Germinal center (tissue), 1 donor: ENCODE results near the gene LAMB1.

Experiments
- DNase-seq: peaks from one replicate; pipeline ENCODE4 v3.0.0; 2012; ENCODE audit warnings: mixed read lengths, low spot score

Gene LAMB1

GRCh38 chr7:107998660-107999480, 4.1 kb downstream of the LAMB1 start:
- DNase-seq, result no peak

GRCh38 chr7:107998150-107998549, 4.8 kb downstream of the LAMB1 start:
- DNase-seq, result no peak

- no peak for DNase-seq
Measured at GRCh38 chr7:107996072-107996882, 6.7 kb downstream of the LAMB1 start.

DNA sequence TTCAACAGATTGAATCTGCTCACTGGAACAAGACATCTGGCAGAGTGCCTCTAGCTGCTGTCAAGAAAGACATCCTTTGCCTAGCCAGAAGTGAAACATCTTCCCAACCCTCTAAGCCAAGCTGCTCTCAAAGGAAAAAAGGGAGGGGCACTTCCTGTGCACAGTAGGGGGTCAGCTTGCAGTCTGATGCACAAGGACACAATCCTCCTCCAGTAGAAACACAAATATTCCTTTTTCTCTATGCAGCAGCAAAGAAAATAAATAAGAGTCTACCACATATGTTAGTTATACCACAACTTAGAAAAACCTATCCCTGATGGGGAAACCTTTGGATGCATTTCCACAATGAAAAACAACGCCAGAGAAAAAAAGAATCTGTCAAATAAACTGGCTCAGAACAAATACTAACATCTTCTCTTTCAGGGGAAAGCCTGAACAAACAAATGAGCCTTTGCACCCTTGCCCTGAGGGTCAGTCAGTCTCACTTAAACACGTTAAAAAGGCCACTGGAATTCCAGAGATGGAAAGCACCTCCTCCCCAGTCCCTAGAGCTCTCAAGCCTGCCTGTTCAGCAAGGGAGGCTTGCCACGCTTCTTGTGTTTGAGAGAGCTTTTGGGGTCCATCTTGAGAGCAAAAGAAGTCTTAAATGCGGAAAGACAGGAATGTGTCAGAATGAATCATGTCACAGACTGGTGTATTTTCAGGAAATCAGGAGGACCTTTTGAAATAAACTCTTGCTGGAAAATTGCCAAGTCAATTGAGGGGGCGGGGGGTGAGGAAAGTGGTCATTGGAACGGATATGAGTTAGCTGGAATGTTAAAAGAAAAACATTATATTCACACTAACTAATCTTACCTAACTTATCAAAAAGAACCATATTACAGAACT, 7.5 kb downstream of the LAMB1 start:
- DNase-seq, result no peak

GRCh38 chr7:107994421-107995030, 8.4 kb downstream of the LAMB1 start:
- DNase-seq, result no peak

GRCh38 chr7:107993891-107994291, 9.1 kb downstream of the LAMB1 start:
- no peak for DNase-seq

GRCh38 chr7:107989618-107990373, 13.2 kb downstream of the LAMB1 start:
- no peak for DNase-seq

DNA sequence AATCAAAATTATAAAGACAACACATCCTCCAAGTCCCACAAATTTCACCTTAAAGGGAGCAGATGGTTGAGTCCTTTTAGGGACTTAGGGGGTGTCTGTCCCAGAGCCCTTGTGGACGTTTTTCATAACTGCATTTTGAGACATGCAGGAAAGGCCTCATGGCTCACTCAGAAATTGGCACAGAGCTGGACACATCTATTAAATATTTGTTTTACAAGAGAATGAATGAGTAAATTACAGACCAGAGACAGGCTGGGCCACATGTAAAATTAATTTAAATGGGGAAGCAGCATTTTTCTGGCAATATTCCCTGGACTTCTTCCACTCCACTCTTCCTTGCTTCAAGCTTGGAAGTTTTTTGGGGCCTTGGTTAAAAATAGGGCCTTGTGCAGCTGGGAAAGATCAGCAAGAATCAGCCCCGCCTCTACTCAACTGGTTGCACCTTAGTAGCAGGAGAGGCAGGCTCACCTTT, 20.0 kb downstream of the LAMB1 start:
- no peak for DNase-seq

DNA sequence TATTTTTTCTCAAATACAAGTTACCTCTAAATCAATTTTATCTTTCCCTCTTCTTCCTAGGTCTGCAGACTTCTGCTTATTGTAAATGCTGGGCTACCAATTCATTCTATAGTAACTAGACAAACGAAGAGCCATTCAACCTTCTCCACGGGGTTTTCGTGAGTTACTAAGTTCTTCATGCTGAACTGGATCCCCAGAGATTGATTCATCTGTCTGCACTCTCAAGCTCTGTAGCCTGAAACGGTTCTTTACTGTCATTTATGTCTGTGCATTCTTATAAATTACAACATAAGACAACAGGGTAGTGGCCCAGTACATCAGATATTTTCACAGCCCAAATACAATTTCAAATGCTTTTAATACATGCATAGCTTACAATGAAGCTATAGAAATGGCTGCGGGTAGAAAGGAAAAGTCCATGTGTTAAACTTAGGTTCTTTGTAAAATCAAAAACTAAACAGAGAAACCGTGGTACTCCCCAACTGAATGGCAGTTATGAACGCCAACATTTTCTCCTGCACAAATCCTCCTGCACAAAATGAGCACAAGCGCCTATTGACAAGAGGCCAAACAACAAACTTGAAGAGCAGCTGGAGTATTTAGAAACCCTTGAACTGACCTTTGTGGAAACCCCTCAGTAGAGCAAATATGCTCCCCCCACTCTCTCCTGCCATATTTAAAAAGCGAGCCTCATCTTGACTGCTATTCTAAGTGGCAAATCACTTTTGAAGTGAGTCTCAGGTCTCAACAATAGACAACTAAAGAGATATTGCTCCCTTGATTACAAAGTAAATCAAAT, 20.7 kb downstream of the LAMB1 start:
- DNase-seq, result no peak

- DNase-seq, result no peak
Measured at GRCh38 chr7:107981466-107981865, 21.5 kb downstream of the LAMB1 start.

DNA sequence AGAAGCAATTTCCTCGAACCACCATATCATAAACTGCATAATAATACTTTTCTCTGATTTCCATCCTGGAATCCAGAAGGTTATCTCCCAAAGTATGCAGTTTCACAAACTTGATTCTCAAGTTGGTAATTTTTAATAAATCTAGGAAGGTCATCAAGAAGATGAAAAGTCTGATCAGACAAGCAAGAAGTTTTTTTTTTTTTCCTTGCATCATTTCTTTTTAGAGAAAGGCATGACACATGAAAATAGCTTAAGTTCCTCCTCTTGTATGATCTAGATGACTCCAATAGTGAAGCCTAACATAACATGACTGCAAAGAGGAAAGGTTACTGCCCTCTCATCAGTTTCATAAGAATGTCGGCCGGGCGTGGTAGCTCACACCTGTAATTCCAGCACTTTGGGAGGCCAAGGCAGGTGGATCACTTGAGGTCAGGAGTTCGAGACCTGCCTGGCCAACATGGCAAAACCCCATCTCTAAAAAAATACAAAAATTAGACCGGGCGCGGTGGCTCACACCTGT, 22.2 kb downstream of the LAMB1 start:
- no peak for DNase-seq

- DNase-seq, result no peak
Measured at GRCh38 chr7:107980171-107980570, 22.8 kb downstream of the LAMB1 start.

DNA sequence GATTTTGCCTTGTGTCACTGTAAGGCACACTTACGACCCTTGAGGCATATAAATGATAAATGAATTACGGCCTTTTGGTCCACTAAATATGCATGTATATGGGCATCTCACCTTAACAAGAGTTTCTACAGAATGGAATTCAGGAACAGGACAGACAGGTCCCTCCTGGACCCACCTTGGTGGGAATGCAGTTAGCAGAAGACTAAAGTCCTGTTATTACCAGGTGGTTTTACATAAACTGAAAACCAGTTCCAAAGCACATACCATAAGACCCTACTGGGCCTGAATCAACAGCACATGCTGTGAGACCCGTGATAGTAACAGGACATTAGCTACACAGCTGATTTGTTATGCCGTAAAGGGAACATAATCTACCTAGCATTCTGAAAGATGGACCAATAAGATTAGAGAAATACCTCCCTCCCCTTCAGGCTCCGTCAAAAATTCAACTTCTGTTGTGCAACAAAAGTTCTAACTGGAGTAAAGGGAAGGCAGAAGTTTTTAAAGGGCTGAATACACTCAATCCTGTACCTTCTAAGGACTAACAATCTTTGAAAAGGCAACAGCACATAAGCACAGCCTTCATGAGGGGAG, 24.0 kb downstream of the LAMB1 start:
- DNase-seq, result no peak

GRCh38 chr7:107977048-107977447, 25.9 kb downstream of the LAMB1 start:
- DNase-seq, result no peak

GRCh38 chr7:107976620-107977019, 26.3 kb downstream of the LAMB1 start:
- no peak for DNase-seq

DNA sequence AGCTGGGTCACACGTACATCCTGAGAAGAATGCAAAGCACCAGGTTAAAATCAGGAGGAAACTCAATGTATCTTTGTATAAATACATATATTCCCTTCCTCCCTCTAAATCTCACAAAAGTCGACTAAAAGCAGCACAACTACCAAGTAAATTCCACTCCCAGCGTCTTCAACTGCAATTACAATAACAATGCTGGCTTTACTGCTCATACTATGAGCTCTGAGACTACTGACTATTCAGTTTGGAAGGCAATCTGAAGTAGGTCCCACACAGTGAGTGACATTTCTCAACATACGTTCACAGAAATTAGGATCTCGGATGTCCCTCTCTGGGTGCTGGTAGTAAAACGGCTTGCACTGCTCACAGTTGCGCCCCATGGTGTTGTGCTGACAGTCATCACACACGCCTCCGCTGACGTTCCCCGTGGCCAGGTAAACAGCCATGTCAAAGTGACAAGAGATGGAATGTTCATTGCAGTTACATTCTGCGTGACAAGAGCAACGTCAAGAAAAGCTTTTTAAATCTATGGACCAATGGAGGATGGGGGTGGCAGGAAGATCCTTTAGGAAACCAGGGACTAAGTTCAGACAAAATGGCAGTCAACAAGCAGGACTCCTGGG, 27.5 kb downstream of the LAMB1 start:
- DNase-seq, result no peak

- no peak for DNase-seq
Measured at GRCh38 chr7:107973861-107974260, 29.1 kb downstream of the LAMB1 start.

GRCh38 chr7:107972941-107973376, 30.0 kb downstream of the LAMB1 start:
- no peak for DNase-seq

DNA sequence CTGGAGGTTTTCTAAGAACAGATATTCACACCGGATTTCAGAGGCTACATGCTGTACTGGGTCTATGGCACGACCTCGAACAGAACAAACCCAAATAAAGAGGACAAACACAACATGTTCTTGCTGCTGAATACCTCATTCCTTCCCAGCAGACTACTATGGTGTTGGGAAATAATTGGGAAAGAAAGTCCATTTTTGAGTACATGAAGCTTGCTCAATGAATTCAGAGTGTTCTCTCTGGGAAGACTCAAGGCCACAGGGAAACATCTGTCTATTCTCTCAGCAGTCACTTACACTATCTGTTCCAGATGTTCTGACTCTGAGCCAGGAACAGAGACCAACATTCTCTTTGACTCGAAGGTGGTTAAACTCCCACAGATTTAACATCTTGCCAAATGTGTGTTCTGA, 30.9 kb downstream of the LAMB1 start:
- DNase-seq, result no peak
